Activated naive CD4-positive, alpha-beta T cell treated with anti-CD3 and anti-CD28 coated beads, Interleukin-2, amount 10 ng/mL, durations not matched to agents 7 days and 5 days (primary cell): Measurements from ENCODE around the gene SPATA32.
A peak's percentile ranks its signal among the peaks of the same experiment; 100 is the strongest.

Source experiments
- CTCF ChIA-PET: fragments of 350-600 bp; sonication (Branson Sonifier 250); formaldehyde crosslinking; loops from one replicate; lab custom pipeline; 2021; ENCODE audit warnings: antibody characterized with exemption; lab: Charles Lee
- DNase-seq: peaks from one replicate; pipeline ENCODE4 v3.0.0-alpha.2; 2020
- H3K27ac Mint-ChIP-seq: one replicate; pipeline ENCODE4 v1.8.0; 2021; ENCODE audit warnings: mild to moderate bottlenecking, moderate library complexity, mixed read lengths
- H3K27me3 Mint-ChIP-seq: one replicate; pipeline ENCODE4 v1.8.0; 2021; ENCODE audit warnings: mild to moderate bottlenecking, mixed read lengths
- H3K36me3 Mint-ChIP-seq: one replicate; pipeline ENCODE4 v1.8.0; 2021; ENCODE audit warnings: mixed read lengths
- H3K4me1 Mint-ChIP-seq: one replicate; pipeline ENCODE4 v1.8.0; 2021; ENCODE audit warnings: mixed read lengths
- H3K4me3 Mint-ChIP-seq: one replicate; pipeline ENCODE4 v1.8.0; 2021; ENCODE audit warnings: mild to moderate bottlenecking, moderate library complexity, mixed read lengths
- H3K9me3 Mint-ChIP-seq: one replicate; pipeline ENCODE4 v1.8.0; 2021; ENCODE audit warnings: mixed read lengths

The SPATA32 gene

DNA sequence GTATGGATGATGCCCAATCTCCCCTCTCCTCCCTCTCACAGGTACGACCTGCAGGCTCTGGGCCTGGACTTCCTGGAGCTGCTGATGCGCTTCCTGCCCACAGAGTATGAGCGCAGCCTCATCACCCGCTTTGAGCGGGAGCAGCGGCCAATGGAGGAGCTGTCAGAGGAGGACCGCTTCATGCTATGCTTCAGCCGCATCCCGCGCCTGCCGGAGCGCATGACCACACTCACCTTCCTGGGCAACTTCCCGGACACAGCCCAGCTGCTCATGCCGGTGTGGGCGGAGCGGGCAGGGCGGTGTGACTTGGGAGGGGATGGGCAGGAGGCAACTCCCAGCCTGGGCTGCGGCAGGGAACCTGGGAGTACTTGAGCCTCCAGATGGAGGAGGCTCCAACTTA lies 18.1 kb downstream of the SPATA32 start:
- no peak overlapping the region for H3K27ac Mint-ChIP-seq
- peaks cover 63% of the 10 kb centered on the region for H3K36me3 Mint-ChIP-seq

DNA sequence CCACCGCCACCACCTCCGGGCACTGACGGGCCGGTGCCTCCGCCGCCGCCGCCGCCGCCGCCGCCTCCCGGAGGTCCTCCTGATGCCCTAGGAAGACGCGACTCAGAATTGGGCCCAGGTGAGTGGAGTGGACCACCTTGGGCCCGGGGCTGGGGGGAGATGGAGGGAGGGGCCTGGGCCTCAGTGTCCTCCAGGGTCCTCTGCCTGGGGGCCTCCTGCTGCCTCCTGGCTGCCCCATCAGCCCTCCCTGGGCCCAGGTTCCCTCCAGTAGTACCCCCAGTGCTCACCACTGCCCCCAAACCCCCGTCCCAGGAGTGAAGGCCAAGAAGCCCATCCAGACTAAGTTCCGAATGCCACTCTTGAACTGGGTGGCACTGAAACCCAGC lies 19.9 kb downstream of the SPATA32 start:
- H3K27ac Mint-ChIP-seq = peak overlapping the region; percentile 67
- H3K36me3 Mint-ChIP-seq = peaks cover 73% of the 10 kb centered on the region
- peaks cover 37% of the 10 kb centered on the region for H3K4me1 Mint-ChIP-seq
- CTCF ChIA-PET = interaction anchor here (0.6 to 2.1 kb wide), 3 partner anchors 10 to 23 kb away, joined by 3 to 6 read pairs (median 3); no protein-coding TSS in a partner anchor
- no peak overlapping the region for H3K4me3 Mint-ChIP-seq
- no peak for DNase-seq
- H3K27me3 Mint-ChIP-seq = no peaks in the 10 kb centered on the region
- H3K9me3 Mint-ChIP-seq = no peaks in the 10 kb centered on the region

More for the DNA sequence above, 18.1 kb downstream of the SPATA32 start:
- Mint-ChIP-seq H3K27me3 (peaks cover 5% of the 10 kb centered on the region), H3K9me3 (no peaks in the 10 kb centered on the region), H3K4me3 (no peak overlapping the region), H3K4me1 (peaks cover 50% of the 10 kb centered on the region)
- no peak for DNase-seq
- CTCF ChIA-PET = interaction anchor here (0.7 to 2.9 kb wide), 3 partner anchors 9 to 25 kb away, joined by 3 to 19 read pairs (median 6); no protein-coding TSS in a partner anchor

DNA sequence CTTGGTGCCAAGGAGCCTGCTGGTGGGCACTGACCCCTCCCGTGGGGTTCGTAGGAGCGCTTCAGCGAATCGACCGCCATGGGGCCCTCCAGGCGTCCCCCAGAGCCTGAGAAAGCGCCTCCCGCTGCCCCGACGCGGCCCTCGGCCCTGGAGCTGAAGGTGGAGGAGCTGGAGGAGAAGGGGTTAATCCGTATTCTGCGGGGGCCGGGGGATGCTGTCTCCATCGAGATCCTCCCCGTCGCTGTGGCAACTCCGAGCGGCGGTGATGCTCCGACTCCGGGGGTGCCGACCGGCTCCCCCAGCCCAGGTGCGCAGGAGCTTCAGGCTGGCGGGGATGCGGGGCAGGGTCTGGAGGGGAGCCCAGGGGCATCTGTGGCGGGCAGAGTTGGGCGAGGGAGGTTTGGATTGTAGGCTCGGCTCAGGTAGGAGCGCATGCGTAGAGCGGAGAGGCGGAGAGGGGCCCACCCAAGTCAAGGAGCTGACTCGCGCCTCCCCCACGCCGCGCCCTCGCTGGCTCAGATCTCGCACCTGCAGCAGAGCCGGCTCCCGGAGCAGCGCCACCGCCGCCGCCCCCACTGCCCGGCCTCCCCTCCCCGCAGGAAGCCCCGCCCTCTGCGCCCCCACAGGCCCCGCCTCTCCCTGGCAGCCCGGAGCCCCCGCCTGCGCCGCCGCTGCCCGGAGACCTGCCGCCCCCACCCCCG lies 20.4 kb downstream of the SPATA32 start:
- Mint-ChIP-seq H3K36me3 (peaks cover 71% of the 10 kb centered on the region), H3K27me3 (no peaks in the 10 kb centered on the region), H3K4me1 (peaks cover 32% of the 10 kb centered on the region), H3K4me3 (no peak overlapping the region), H3K9me3 (no peaks in the 10 kb centered on the region), H3K27ac (no peak overlapping the region)
- CTCF ChIA-PET = interaction anchor here (3.8 kb wide), 1 partner anchor 22 kb away, joined by 21 read pairs; no protein-coding TSS in a partner anchor
- DNase-seq = no peak

DNA sequence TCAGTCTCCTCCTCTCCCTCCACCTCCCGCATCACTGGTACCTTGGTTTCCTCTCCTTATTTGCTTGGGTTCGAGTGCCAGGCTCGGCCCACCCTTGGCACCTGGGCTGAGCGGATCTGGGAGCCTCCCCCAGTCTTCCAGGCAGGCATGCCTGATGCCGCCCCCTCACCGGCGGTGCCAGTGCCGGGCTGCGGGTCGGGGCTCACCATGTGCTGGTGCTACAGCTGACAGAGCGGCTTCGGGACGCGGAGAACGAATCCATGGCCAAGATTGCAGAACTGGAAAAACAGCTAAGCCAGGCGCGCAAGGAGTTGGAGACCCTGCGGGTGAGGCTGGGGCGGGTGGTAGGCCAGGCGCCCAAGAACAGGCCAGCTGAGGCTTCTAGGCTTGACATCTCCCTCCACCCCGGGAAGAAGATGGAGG lies 21.0 kb downstream of the SPATA32 start:
- Mint-ChIP-seq H3K27ac (no peak overlapping the region), H3K9me3 (no peaks in the 10 kb centered on the region), H3K36me3 (peaks cover 66% of the 10 kb centered on the region), H3K4me3 (no peak overlapping the region), H3K4me1 (peaks cover 27% of the 10 kb centered on the region), H3K27me3 (no peaks in the 10 kb centered on the region)
- no peak for DNase-seq
- CTCF ChIA-PET = interaction anchor here (3.8 kb wide), 1 partner anchor 22 kb away, joined by 21 read pairs; no protein-coding TSS in a partner anchor

DNA sequence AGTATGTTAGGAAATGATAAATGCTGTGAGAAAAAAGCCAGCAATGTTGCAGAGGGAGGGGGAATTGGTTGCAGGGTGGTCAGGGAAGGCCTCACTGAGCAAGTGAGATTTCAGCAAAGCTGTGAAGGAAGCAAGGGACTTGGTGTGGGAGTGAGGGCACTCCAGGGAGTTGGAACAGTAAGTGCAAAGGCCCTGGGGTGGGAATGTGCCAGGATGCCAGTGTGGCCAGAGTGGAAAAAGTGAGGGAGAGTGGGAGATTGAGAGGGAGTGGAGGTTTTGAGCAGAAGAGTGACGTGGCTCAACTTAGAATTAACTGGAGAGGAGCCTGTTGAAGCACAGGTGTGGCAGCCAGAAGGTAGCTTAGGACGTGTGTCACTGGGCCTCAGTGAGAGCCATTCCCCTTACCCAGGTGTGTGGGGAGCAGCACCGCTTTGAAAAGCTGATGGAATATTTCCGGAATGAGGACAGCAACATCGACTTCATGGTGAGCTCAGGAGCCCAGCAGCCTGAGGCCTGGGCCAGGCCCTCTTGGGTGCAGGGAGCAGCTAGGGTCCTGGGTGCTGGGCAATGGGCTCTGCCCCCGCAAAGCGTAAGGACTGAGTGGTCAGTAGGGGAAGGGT lies 23.6 kb downstream of the SPATA32 start:
- H3K27me3 Mint-ChIP-seq = no peaks in the 10 kb centered on the region
- H3K4me3 Mint-ChIP-seq = no peak overlapping the region
- CTCF ChIA-PET = interaction anchor here (1.3 to 3.8 kb wide), 2 partner anchors 19 to 103 kb away, joined by 3 to 21 read pairs; partner anchors contain the start of gene ACBD4
- H3K9me3 Mint-ChIP-seq = no peaks in the 10 kb centered on the region
- peaks cover 65% of the 10 kb centered on the region for H3K36me3 Mint-ChIP-seq
- no peak for DNase-seq
- H3K4me1 Mint-ChIP-seq = peaks cover 35% of the 10 kb centered on the region
- peak overlapping the region; percentile 28 for H3K27ac Mint-ChIP-seq

DNA sequence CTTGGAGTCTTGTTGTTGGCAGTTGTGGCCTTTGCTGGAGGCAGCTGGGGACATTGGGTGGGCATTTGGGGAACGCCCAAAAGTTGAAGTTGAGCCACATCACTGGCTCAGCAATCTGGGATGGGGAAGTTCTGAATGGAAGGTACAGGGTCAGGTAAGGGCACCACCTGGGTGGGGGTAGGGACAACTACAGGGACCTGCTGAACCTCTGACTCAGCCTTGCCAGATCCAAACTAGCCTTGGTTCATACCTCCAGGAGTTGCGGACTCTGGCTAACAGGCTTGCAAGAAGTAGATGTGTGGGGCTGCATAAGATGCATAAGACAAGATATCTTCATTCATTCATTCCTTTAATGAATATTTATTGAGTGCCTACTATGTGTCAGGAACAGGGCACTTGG lies 24.2 kb downstream of the SPATA32 start:
- Mint-ChIP-seq H3K27ac (no peak overlapping the region), H3K9me3 (no peaks in the 10 kb centered on the region), H3K36me3 (peaks cover 63% of the 10 kb centered on the region), H3K4me1 (peaks cover 36% of the 10 kb centered on the region), H3K4me3 (no peak overlapping the region), H3K27me3 (no peaks in the 10 kb centered on the region)
- CTCF ChIA-PET = interaction anchor here (1.2 to 3.8 kb wide), 2 partner anchors 18 to 148 kb away, joined by 4 to 21 read pairs; no protein-coding TSS in a partner anchor
- no peak for DNase-seq

DNA sequence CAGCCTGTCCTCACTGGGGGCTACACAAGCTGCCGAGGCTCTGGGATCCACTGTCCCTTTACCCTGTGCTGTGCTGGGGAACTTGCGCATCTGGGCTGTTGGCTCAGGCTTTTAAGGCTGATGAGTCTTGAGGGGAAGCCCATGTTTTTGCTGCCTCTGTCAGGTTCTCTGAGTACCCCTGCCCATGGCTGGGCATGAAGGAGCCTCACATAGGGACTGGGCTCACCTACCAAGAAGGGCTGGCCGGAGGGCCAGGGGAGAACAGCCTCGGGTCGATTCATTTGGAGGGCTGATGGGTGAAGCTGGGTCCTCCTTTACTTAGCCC lies 25.6 kb downstream of the SPATA32 start:
- peaks cover 48% of the 10 kb centered on the region for H3K4me1 Mint-ChIP-seq
- CTCF ChIA-PET = interaction anchor here (1.2 to 10.3 kb wide), 8 partner anchors 8 to 190 kb away, joined by 3 to 276 read pairs (median 16); partner anchors contain the start of genes ACBD4 and FMNL1
- H3K9me3 Mint-ChIP-seq = no peaks in the 10 kb centered on the region
- H3K36me3 Mint-ChIP-seq = peaks cover 70% of the 10 kb centered on the region
- H3K27me3 Mint-ChIP-seq = no peaks in the 10 kb centered on the region
- DNase-seq = no peak
- H3K4me3 Mint-ChIP-seq = no peak overlapping the region
- peak overlapping the region; percentile 84 for H3K27ac Mint-ChIP-seq

DNA sequence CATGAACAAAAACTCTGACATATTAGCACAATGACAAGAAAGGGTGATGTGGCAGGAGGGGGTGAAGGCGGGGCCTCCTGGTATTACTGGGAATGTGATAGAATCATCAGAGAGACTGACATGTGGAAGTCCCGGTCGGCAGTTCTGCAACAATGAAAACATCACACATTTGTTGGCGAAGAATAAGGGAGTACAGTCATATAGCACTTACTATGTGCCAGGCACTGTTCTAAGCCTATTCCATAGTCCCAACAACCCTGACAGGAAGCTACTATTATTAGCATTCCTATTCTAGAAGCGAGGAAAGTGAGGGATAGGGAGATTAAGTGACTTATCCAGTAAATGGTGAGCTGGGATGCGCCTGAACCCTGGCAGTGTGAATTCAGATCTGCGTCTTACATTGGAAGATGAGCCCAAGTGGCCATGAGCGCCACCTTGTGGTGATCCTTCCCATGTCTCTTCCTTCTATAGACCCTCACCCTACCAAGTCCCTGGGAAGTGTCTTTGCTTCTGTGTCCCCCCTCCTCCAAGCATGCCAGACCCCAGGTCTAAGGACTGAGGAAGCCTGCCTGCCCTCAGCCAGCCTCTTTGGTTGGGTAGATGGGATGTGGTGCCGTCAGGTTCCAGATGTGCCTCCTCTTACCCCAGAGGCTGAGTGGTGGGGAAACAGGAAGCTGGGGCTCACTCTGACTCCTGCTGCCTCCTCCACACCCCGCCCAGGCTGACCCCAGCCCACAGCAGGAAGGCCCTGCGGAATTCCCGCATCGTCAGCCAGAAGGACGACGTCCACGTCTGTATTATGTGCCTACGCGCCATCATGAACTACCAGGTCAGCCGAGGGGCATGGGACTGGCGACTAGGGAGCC lies 26.2 kb downstream of the SPATA32 start:
- Mint-ChIP-seq H3K36me3 (peaks cover 64% of the 10 kb centered on the region), H3K27me3 (no peaks in the 10 kb centered on the region), H3K4me1 (peaks cover 52% of the 10 kb centered on the region), H3K4me3 (no peak overlapping the region), H3K9me3 (no peaks in the 10 kb centered on the region), H3K27ac (peak overlapping the region; percentile 84)
- CTCF ChIA-PET = interaction anchor here (0.8 to 10.3 kb wide), 14 partner anchors 9 to 191 kb away, joined by 3 to 276 read pairs (median 10); partner anchors contain the start of genes ACBD4 and FMNL1
- DNase-seq = peak; percentile 86

DNA sequence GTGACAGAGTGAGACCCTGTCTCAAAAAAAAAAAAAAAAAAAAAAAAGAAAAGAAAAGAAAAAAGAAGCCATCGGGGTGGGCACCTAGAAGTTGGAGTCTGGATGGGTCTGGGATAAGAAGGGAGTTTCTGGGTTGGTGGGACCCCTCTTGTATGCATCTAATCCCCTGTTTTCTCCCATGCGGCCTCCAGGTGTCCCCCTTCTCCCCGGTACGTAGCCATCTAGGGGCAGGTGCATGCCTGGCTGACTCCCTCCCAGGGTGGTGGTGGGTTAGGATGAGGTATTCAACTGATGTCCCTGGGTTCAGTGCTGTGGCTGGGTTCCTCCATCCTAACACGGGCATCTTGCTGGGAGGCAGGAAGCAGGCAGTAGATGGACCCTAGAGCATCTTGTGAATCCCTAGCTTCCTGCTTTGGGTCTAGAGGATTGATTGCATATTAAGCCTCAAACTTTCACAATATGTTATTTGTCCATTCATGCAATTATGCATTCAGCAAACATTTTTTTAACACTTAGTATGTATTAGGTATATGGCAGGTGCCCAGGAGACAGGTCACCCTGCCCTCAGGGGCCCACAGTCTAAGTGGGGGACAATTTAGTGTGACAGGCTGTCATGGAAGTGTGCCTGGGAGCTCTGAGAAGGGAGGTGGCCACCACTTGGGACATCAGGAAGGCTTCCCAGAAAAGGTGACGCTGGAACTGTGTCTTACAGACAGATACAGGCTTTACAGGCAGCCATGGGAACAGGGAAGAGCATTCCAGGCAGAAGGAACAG lies 27.1 kb downstream of the SPATA32 start:
- Mint-ChIP-seq H3K27me3 (no peaks in the 10 kb centered on the region), H3K4me1 (peaks cover 59% of the 10 kb centered on the region), H3K9me3 (no peaks in the 10 kb centered on the region), H3K27ac (peak overlapping the region; percentile 84), H3K4me3 (no peak overlapping the region), H3K36me3 (peaks cover 61% of the 10 kb centered on the region)
- CTCF ChIA-PET = interaction anchor here (0.9 to 10.3 kb wide), 13 partner anchors 9 to 192 kb away, joined by 3 to 276 read pairs (median 13); partner anchors contain the start of genes ACBD4 and FMNL1
- DNase-seq = peak; percentile 67

DNA sequence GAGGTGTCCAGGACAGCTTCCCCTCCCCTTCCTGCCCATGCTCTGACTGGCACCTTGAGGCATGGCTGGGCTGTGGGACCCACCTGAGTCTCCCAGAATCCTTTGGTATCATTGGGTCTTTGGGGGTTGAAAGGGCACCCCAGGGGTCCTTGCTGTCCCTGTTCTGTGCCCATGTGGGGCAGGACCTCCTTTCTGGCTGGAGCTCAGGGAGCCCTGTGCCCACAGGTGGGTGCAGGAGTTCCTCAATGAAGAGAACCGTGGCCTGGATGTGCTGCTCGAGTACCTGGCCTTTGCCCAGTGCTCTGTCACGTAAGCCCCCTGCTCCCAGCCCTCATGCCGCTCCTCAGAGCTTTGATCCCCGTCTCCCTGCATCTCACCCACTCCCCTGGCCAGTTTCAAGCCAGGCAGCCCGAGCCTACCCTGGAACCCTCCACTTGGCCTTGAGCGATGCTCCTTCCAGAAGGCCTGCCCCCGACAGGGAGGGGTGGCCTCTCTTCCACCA lies 28.4 kb downstream of the SPATA32 start:
- Mint-ChIP-seq H3K27ac (peak overlapping the region; percentile 81), H3K4me1 (peaks cover 72% of the 10 kb centered on the region), H3K36me3 (peaks cover 49% of the 10 kb centered on the region), H3K9me3 (no peaks in the 10 kb centered on the region), H3K27me3 (no peaks in the 10 kb centered on the region), H3K4me3 (no peak overlapping the region)
- peak; percentile 18 for DNase-seq
- CTCF ChIA-PET = interaction anchor here (2.0 to 10.3 kb wide), 3 partner anchors 13 to 44 kb away, joined by 8 to 276 read pairs (median 19); partner anchors contain the start of gene FMNL1

DNA sequence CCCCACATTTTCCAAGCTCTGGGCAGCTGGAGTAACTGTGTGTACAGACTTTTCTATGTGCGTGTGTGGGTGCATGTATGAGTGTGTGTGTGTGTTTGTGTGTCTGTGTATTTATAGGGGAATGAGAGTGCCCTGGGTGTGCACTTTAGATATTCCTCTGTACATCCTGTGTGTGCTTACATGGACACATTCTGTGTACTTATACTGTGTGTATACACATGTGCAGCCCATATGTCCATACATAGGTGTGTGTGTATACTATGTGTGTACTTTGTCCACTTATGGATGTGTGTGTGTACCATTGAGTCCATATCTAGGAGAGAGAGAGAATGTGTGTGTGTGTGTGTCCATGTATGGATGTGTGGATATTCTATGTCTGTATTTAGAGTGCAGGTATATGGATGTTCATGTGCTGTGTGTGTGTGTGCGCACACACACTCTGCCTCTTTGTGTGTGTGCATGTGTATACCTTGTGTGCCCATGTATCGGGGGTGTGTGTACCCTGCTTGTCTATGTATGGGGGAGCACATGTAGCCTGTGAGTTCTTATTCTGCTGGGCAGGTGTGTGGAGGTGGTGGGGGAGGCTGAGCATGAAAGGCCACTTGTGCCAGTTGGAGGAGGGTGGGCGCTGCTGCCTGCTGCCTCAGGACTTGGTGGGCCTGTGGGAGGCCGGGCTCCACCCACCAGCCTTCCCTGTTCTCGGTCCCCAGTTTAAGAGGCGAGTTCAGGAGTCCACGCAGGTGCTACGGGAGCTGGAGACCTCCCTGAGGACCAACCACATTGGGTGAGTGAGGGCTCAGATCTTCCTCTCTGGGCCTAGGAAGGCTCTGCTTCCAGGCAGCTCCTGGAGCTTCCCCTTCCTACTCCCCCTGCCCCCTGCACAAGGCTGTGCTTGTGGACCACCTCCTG lies 29.1 kb downstream of the SPATA32 start:
- CTCF ChIA-PET = interaction anchor here (0.7 to 10.3 kb wide), 8 partner anchors 10 to 176 kb away, joined by 3 to 276 read pairs (median 6); partner anchors contain the start of genes ACBD4 and FMNL1
- Mint-ChIP-seq H3K4me3 (no peak overlapping the region), H3K9me3 (no peaks in the 10 kb centered on the region), H3K36me3 (peaks cover 47% of the 10 kb centered on the region), H3K27me3 (no peaks in the 10 kb centered on the region), H3K27ac (peak overlapping the region; percentile 81), H3K4me1 (peaks cover 79% of the 10 kb centered on the region)
- DNase-seq = no peak
